ENCODE results near the gene CECR2.

The CECR2 gene

GRCh38 chr22:17369439-17370025, at the start of gene CECR2:
Gene CECR2, plus strand, starts transcription at chr22:17369460. Its CDS starts 324 bp downstream, at chr22:17369784.
- Histone ChIP-seq H3K27ac (ENCODE audit: poor library complexity, severe bottlenecking) (no peak within 1 kb of the TSS), H3K36me3 (ENCODE audit: low read depth) (no peaks in the 10 kb centered on the region), H3K9me3 (ENCODE audit: severe bottlenecking) (no peaks in the 10 kb centered on the region), H3K4me3 (ENCODE audit: severe bottlenecking) (peak within 1 kb of the TSS; percentile 20), H3K4me1 (ENCODE audit: insufficient read depth, poor library complexity, severe bottlenecking) (no peaks in the 10 kb centered on the region), H3K27me3 (ENCODE audit: insufficient read depth, poor library complexity, severe bottlenecking) (peaks cover 70% of the 10 kb centered on the region)
- ATAC-seq (ENCODE audit: low read depth) = no peak
- TF ChIP-seq CTCF (IDR thresholded peaks at IDR 0.05; ENCODE audit: poor library complexity, severe bottlenecking) = no peak
- DNase-seq (ENCODE audit: low spot score) = no peak

GRCh38 chr22:17319546-17319945, 49.7 kb upstream of the CECR2 start:
- DNase-seq (ENCODE audit: low spot score) (no peak), ATAC-seq (ENCODE audit: low read depth) (no peak)
- no peaks in the 10 kb centered on the region for H3K4me1 ChIP-seq (ENCODE audit: insufficient read depth, poor library complexity, severe bottlenecking)

GRCh38 chr22:17322511-17322910, 46.7 kb upstream of the CECR2 start:
- Histone ChIP-seq H3K4me1 (ENCODE audit: insufficient read depth, poor library complexity, severe bottlenecking) (no peaks in the 10 kb centered on the region), H3K9me3 (ENCODE audit: severe bottlenecking) (no peaks in the 10 kb centered on the region), H3K36me3 (ENCODE audit: low read depth) (no peaks in the 10 kb centered on the region), H3K27me3 (ENCODE audit: insufficient read depth, poor library complexity, severe bottlenecking) (no peaks in the 10 kb centered on the region), H3K4me3 (ENCODE audit: severe bottlenecking) (no peak overlapping the region), H3K27ac (ENCODE audit: poor library complexity, severe bottlenecking) (no peak overlapping the region)
- DNase-seq (ENCODE audit: low spot score) (no peak), ATAC-seq (ENCODE audit: low read depth) (no peak)
- TF ChIP-seq CTCF (IDR thresholded peaks at IDR 0.05; ENCODE audit: poor library complexity, severe bottlenecking) = no peak

More at GRCh38 chr22:17319546-17319945, 49.7 kb upstream of the CECR2 start:
- Histone ChIP-seq H3K27me3 (ENCODE audit: insufficient read depth, poor library complexity, severe bottlenecking) (no peaks in the 10 kb centered on the region), H3K4me3 (ENCODE audit: severe bottlenecking) (no peak overlapping the region), H3K9me3 (ENCODE audit: severe bottlenecking) (no peaks in the 10 kb centered on the region), H3K36me3 (ENCODE audit: low read depth) (no peaks in the 10 kb centered on the region), H3K27ac (ENCODE audit: poor library complexity, severe bottlenecking) (no peak overlapping the region)
- TF ChIP-seq CTCF (IDR thresholded peaks at IDR 0.05; ENCODE audit: poor library complexity, severe bottlenecking) = no peak

- H3K4me1 ChIP-seq (ENCODE audit: insufficient read depth, poor library complexity, severe bottlenecking) = no peaks in the 10 kb centered on the region
- TF ChIP-seq CTCF (IDR thresholded peaks at IDR 0.05; ENCODE audit: poor library complexity, severe bottlenecking) = no peak
- H3K27ac ChIP-seq (ENCODE audit: poor library complexity, severe bottlenecking) = no peak overlapping the region
- H3K4me3 ChIP-seq (ENCODE audit: severe bottlenecking) = no peak overlapping the region
- H3K36me3 ChIP-seq (ENCODE audit: low read depth) = no peaks in the 10 kb centered on the region
- no peak for ATAC-seq (ENCODE audit: low read depth)
- H3K9me3 ChIP-seq (ENCODE audit: severe bottlenecking) = no peaks in the 10 kb centered on the region
- no peak for DNase-seq (ENCODE audit: low spot score)
- no peaks in the 10 kb centered on the region for H3K27me3 ChIP-seq (ENCODE audit: insufficient read depth, poor library complexity, severe bottlenecking)
These were observed 37.6 kb upstream of the CECR2 start for GRCh38 chr22:17331690-17332089.

- Histone ChIP-seq H3K36me3 (ENCODE audit: low read depth) (no peaks in the 10 kb centered on the region), H3K9me3 (ENCODE audit: severe bottlenecking) (no peaks in the 10 kb centered on the region), H3K27me3 (ENCODE audit: insufficient read depth, poor library complexity, severe bottlenecking) (no peaks in the 10 kb centered on the region), H3K4me1 (ENCODE audit: insufficient read depth, poor library complexity, severe bottlenecking) (no peaks in the 10 kb centered on the region), H3K27ac (ENCODE audit: poor library complexity, severe bottlenecking) (no peak overlapping the region), H3K4me3 (ENCODE audit: severe bottlenecking) (no peak overlapping the region)
- ATAC-seq (ENCODE audit: low read depth) = no peak
- no peak for TF ChIP-seq CTCF (IDR thresholded peaks at IDR 0.05; ENCODE audit: poor library complexity, severe bottlenecking)
- DNase-seq (ENCODE audit: low spot score) = no peak
These were observed 37.0 kb upstream of the CECR2 start for GRCh38 chr22:17332109-17332800.
